Esophagus squamous epithelium (tissue), 5 donors: Measurements from ENCODE around the gene RAPGEF1. TPM values are rescaled to one million over a fixed set of nuclear protein-coding genes. Genes with fewer than 3 reads are reported as not detected.

ENCODE experiments used
- DNase-seq: peaks from one replicate; lab custom pipeline; 2025; lab: John Stamatoyannopoulos, UW
- H3K27ac ChIP-seq, 4 donors: fragments of 200-600 bp; sonication (generic); one replicate each; pipeline ENCODE4 v1.5.1; 2016 to 2019; ENCODE audit warnings: mild to moderate bottlenecking in 1 of 4
- H3K27me3 ChIP-seq, 4 donors: fragments of 200-600 bp; sonication (generic); 1 replicate in 3 of 4; 2 replicates in 1 of 4; pipeline versions ENCODE4 v1.5.1 to v1.6.0; 2017 to 2021; ENCODE audit warnings: antibody characterized with exemption in 1 of 4
- H3K36me3 ChIP-seq, 3 donors: fragments of 200-600 bp; sonication (generic); one replicate each; pipeline ENCODE4 v1.5.1; 2016 to 2019
- H3K4me1 ChIP-seq, 3 donors: fragments of 200-600 bp; sonication (generic); one replicate each; pipeline ENCODE4 v1.5.1; 2017 to 2019
- H3K4me3 ChIP-seq, 4 donors: fragments of 200-600 bp; sonication (generic); 1 replicate in 3 of 4; 2 replicates in 1 of 4; pipeline ENCODE4 v1.5.1; 2016 to 2019; ENCODE audit warnings: mild to moderate bottlenecking in 2 of 4, moderate library complexity in 1 of 4
- H3K9me3 ChIP-seq, 3 donors: fragments of 200-600 bp; sonication (generic); one replicate each; pipeline ENCODE4 v1.5.1; 2016 to 2019
- POLR2A ChIP-seq, 4 donors: fragments of 450-650 bp; IDR thresholded peaks; one replicate each; pipeline ENCODE4 v1.6.1; 2017; ENCODE audit warnings: antibody characterized with exemption in 4 of 4, mild to moderate bottlenecking in 4 of 4, moderate library complexity in 3 of 4
- WGBS, 2 donors: methylation state at CpG; one replicate each; pipeline ENCODE4 v1.1.5; 2018; 5-methylcytosine and 5-hydroxymethylcytosine counted together
- intact Hi-C: fragments of 100-400 bp; cut with DNase I; formaldehyde crosslinking; loops from one replicate; pipeline ENCODE4 v1.15.0; 2022
- total RNA-seq, 4 donors: library from RNA; depleted of rRNA; stranded (reverse); fragments of >200 nt; gene quantifications; one replicate each; pipeline ENCODE4 v1.1.0, GENCODE V29; 2016
- TF ChIP-seq, protein P1 (sequence below), 6 experiments: fragments of 450-650 bp in 4 of 6; fragments of 200-600 bp in 2 of 6; sonication (generic) in 2 of 6; IDR thresholded peaks; one replicate each; pipeline ENCODE4 v1.5.1; 2016 to 2019; ENCODE audit warnings: antibody characterized with exemption in 6 of 6, mild to moderate bottlenecking in 4 of 6, moderate library complexity in 4 of 6
- donor health status: DM: yes; HTN: yes; CAD: no.

RAPGEF1 gene
- total RNA-seq, 4 donors from 2014 or later: 12.2 to 40.4 (median 19.0) TPM

DNA sequence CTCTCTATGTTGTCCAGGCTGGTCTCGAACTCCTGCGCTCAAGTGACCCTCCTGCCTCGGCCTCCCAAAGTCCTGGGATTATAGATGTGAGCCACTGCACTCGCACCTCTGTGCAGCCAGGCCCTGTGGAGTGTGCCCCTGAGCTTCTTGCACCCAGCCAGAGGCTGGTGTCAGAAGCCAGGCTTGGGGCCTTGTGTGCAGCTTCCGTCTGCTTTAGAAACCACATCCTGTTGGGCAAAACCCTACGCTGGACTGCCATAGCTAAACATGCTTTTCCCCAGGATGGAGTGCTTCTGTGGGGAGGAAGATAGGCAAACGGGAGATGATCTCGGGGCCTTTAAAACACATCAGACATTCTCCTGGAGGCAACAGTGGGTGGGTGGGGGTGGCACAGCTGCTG, 154.5 kb downstream of the RAPGEF1 start:
- peak overlapping the region in 2 of 4 donors; percentile 1 to 3 for H3K27ac ChIP-seq
- H3K9me3 ChIP-seq: no peaks in the 10 kb centered on the region
- no peak for DNase-seq
- TF ChIP-seq POLR2A (IDR thresholded peaks at IDR 0.05): no peak
- TF ChIP-seq, protein P1, sequence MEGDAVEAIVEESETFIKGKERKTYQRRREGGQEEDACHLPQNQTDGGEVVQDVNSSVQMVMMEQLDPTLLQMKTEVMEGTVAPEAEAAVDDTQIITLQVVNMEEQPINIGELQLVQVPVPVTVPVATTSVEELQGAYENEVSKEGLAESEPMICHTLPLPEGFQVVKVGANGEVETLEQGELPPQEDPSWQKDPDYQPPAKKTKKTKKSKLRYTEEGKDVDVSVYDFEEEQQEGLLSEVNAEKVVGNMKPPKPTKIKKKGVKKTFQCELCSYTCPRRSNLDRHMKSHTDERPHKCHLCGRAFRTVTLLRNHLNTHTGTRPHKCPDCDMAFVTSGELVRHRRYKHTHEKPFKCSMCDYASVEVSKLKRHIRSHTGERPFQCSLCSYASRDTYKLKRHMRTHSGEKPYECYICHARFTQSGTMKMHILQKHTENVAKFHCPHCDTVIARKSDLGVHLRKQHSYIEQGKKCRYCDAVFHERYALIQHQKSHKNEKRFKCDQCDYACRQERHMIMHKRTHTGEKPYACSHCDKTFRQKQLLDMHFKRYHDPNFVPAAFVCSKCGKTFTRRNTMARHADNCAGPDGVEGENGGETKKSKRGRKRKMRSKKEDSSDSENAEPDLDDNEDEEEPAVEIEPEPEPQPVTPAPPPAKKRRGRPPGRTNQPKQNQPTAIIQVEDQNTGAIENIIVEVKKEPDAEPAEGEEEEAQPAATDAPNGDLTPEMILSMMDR (IDR thresholded peaks at IDR 0.05): no peak
- WGBS, 2 donors: 61 to 100% methylated on average over 2 to 6 of the region's 8 CpGs
- peaks cover 27 to 87% (median 44%) of the 10 kb centered on the region in 3 donors for H3K36me3 ChIP-seq
- no peaks in the 10 kb centered on the region for H3K27me3 ChIP-seq
- intact Hi-C loops: no loop called here
- peaks cover 0 to 14% (median 0%) of the 10 kb centered on the region in 3 donors for H3K4me1 ChIP-seq
- no peak overlapping the region for H3K4me3 ChIP-seq

DNA sequence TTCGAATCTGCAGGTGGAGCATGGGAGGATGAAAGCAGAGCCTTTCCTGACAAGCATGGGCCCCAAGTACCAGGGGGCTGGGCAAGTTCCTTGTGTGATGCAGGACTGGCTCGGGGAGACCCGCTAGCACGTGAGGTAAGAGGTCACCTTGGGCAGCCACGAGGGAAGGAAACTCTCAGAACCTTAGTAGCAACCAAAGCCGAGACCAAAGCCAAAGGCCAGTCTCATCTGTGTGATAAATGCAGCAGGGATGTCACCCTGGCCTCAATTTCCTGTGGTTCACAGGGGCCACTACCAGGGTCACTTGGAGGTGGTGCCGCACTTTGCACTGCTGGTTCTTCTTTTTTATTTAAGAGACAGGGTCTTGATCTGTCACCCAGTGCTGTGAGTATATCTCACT, 155.0 kb downstream of the RAPGEF1 start:
- Histone ChIP-seq H3K4me3 (no peak overlapping the region), H3K27ac (peak overlapping the region in 1 of 4 donors; percentile 3), H3K4me1 (peaks cover 0 to 11% (median 0%) of the 10 kb centered on the region in 3 donors), H3K36me3 (peaks cover 28 to 87% (median 47%) of the 10 kb centered on the region in 3 donors), H3K9me3 (no peaks in the 10 kb centered on the region), H3K27me3 (no peaks in the 10 kb centered on the region)
- TF ChIP-seq, protein P1 (IDR thresholded peaks at IDR 0.05): no peak
- TF ChIP-seq POLR2A (IDR thresholded peaks at IDR 0.05): no peak
- intact Hi-C loops: no loop called here
- no peak for DNase-seq
- 62 to 67% methylated on average over 4 to 7 of the region's 7 CpGs for WGBS, 2 donors

DNA sequence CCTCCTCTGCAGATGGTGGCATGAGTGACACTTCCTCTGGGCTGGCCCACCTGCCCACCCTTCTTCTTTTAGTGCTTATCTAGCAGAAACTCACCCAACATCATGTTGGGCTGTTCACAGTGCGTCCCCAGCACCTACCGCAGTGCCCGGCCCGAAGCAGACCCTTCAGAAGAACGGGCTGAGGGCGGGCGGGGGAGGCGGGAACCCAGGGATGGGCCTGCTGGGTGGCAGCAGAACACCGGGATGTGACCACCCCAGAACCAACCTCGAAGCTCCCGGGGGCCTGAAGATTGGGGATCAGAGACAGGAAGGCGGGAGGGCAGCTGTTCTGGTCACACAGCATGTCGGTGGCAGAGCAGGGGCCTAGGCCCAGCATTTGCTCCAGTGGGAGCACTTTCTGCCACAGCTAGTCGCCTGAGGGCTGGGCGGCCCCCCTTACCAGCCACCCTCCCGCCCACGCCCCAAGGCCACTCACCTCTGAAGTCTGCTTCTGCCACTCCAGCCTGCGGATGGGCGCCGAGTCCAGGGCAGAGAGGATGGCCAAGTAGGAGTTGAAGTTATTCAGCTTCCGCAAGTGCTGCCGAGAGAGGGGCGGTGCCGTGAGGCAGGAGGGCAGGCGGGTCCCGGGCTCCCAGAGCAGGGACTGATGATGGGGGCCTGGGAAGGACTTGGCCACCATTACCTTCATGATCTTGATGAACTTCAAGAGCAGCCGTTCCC, 155.9 kb downstream of the RAPGEF1 start:
- DNase-seq: no peak
- H3K4me1 ChIP-seq: peaks cover 0 to 11% (median 0%) of the 10 kb centered on the region in 3 donors
- no peaks in the 10 kb centered on the region for H3K9me3 ChIP-seq
- H3K27ac ChIP-seq: no peak overlapping the region
- H3K36me3 ChIP-seq: peaks cover 35 to 87% (median 49%) of the 10 kb centered on the region in 3 donors
- no peak overlapping the region for H3K4me3 ChIP-seq
- H3K27me3 ChIP-seq: no peaks in the 10 kb centered on the region
- TF ChIP-seq, protein P1 (IDR thresholded peaks at IDR 0.05): no peak
- TF ChIP-seq POLR2A (IDR thresholded peaks at IDR 0.05): no peak
- intact Hi-C loops: no loop called here
- WGBS, 2 donors: no CpG with 5 or more reads among the region's 27 CpGs

DNA sequence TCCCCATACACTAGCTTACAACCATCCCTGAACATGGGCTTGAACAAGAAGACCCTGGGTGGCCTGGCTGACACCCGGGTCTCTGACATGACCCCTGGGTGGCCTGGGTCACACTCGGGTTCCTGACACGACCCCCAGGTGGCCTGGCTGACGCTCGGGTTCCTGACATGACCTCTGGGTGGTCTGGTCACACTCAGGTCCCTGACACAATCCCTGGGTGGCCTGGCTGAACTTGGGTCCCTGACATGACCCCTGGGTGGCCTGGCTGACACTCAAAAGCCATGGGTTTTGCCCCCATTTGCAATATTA, 156.6 kb downstream of the RAPGEF1 start:
- no peak for TF ChIP-seq POLR2A (IDR thresholded peaks at IDR 0.05)
- TF ChIP-seq, protein P1 (IDR thresholded peaks at IDR 0.05): no peak
- no peak overlapping the region for H3K4me3 ChIP-seq
- H3K27me3 ChIP-seq: no peaks in the 10 kb centered on the region
- no peaks in the 10 kb centered on the region for H3K9me3 ChIP-seq
- intact Hi-C loops: no loop called here
- peaks cover 35 to 87% (median 46%) of the 10 kb centered on the region in 3 donors for H3K36me3 ChIP-seq
- H3K27ac ChIP-seq: no peak overlapping the region
- no peak for DNase-seq
- 67 to 85% methylated on average over 1 to 5 of the region's 5 CpGs for WGBS, 2 donors
- peaks cover 0 to 11% (median 0%) of the 10 kb centered on the region in 3 donors for H3K4me1 ChIP-seq

DNA sequence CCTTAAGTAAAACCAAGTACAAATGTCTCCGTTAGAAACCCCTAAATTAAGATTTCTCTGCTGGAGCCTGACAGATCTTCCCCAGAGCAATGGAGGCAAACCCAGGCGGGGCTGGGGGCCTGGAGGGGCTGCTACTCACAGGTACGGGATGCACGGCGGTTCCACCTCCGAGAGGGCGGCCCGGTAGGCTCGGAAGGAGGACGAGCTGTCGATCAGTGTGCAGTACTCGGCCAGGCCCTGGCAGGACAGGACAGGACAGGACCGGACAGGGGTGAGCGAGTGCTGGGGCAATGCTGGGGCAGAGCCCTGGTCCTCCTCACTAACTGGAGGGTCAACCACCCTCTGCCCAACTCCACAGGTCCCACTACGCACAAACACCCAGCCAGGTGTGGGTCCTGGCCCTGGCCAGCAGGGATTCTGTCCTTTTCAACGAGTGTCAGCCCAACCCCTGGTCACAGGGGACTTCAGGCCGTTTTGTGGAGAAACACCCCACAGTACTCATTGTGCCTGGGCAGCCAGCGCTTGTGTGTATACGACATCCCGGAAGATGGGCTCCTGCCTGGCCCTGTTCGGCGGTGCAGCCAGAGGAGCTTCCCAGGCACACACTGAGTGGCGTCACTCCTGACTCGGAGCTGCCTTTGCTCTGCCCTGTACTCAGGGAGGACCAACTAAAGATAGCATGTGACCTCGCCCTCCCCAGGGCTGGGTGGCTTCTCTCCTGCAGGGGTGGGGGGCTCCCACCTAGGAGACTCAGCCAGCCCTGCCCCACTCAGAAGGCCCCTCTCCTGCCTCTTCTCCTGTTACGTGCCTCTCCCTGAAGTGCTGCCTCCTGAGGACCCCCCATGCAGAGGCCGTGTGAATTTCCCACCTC, 157.2 kb downstream of the RAPGEF1 start:
- no peak for DNase-seq
- H3K9me3 ChIP-seq: no peaks in the 10 kb centered on the region
- H3K4me1 ChIP-seq: peaks cover 0 to 11% (median 0%) of the 10 kb centered on the region in 3 donors
- no peak overlapping the region for H3K27ac ChIP-seq
- intact Hi-C loops: no loop called here
- H3K4me3 ChIP-seq: no peak overlapping the region
- no peaks in the 10 kb centered on the region for H3K27me3 ChIP-seq
- H3K36me3 ChIP-seq: peaks cover 32 to 87% (median 40%) of the 10 kb centered on the region in 3 donors
- 87 to 96% methylated on average over 11 to 18 of the region's 27 CpGs for WGBS, 2 donors
- TF ChIP-seq POLR2A (IDR thresholded peaks at IDR 0.05): no peak
- TF ChIP-seq, protein P1 (IDR thresholded peaks at IDR 0.05): no peak
